Breast epithelium (tissue), 4 donors: ENCODE measurements around the gene ZNF142. TPM values are rescaled to one million over a fixed set of nuclear protein-coding genes. Genes with fewer than 3 reads are reported as not detected.

Source experiments
- DNase-seq, 2 donors: peaks; one replicate each; pipeline ENCODE4 v3.0.0-alpha.2; 2019; ENCODE audit warnings: low spot score in 2 of 2
- H3K27ac ChIP-seq, 2 donors: fragments of 200-600 bp; sonication (generic) in 1 of 2; one replicate each; pipeline ENCODE4 v1.5.1; 2016 to 2019; ENCODE audit warnings: mild to moderate bottlenecking in 1 of 2
- H3K27me3 ChIP-seq, 2 donors: fragments of 200-600 bp; sonication (generic) in 1 of 2; one replicate each; pipeline versions ENCODE4 v1.5.1 to v1.6.0; 2017 to 2019; ENCODE audit warnings: control low read depth in 1 of 2, mild to moderate bottlenecking in 1 of 2
- H3K36me3 ChIP-seq: fragments of 200-600 bp; one replicate; pipeline ENCODE4 v1.5.1; 2019
- H3K4me1 ChIP-seq, 2 donors: fragments of 200-600 bp; sonication (generic); one replicate each; pipeline ENCODE4 v1.5.1; 2016 to 2019; ENCODE audit warnings: control low read depth in 1 of 2
- H3K4me3 ChIP-seq, 3 donors: fragments of 200-600 bp; sonication (generic); 1 replicate in 2 of 3; 2 replicates in 1 of 3; pipeline ENCODE4 v1.5.1; 2016 to 2019; ENCODE audit warnings: mild to moderate bottlenecking in 3 of 3, moderate library complexity in 2 of 3
- H3K9me3 ChIP-seq, 2 donors: fragments of 200-600 bp; sonication (generic) in 1 of 2; one replicate each; pipeline ENCODE4 v1.5.1; 2016 to 2019; ENCODE audit warnings: control low read depth in 1 of 2
- POLR2A ChIP-seq: fragments of 450-650 bp; IDR thresholded peaks from one replicate; pipeline ENCODE4 v1.6.1; 2016; ENCODE audit warnings: antibody characterized with exemption, mild to moderate bottlenecking, moderate library complexity
- POLR2AphosphoS5 ChIP-seq, 3 donors: sonication (generic); formaldehyde crosslinking; IDR thresholded peaks; one replicate each; pipeline ENCODE4 v1.6.1; 2017; ENCODE audit warnings: antibody characterized with exemption in 3 of 3
- intact Hi-C: fragments of 100-400 bp; cut with DNase I; formaldehyde crosslinking; loops from one replicate; pipeline ENCODE4 v1.15.1; 2023; ENCODE audit warnings: low total_unique reads
- total RNA-seq, 3 donors: library from RNA; depleted of rRNA; stranded (reverse); fragments of >200 nt; gene quantifications; one replicate each; pipeline ENCODE4 v1.1.0, GENCODE V29; 2016
- TF ChIP-seq, protein P1 (sequence below), 3 donors: fragments of 450-650 bp; IDR thresholded peaks; one replicate each; pipeline ENCODE4 v1.5.1; 2016 to 2017; ENCODE audit warnings: antibody characterized with exemption in 3 of 3, mild to moderate bottlenecking in 3 of 3, moderate library complexity in 3 of 3

ZNF142 gene, protein sequence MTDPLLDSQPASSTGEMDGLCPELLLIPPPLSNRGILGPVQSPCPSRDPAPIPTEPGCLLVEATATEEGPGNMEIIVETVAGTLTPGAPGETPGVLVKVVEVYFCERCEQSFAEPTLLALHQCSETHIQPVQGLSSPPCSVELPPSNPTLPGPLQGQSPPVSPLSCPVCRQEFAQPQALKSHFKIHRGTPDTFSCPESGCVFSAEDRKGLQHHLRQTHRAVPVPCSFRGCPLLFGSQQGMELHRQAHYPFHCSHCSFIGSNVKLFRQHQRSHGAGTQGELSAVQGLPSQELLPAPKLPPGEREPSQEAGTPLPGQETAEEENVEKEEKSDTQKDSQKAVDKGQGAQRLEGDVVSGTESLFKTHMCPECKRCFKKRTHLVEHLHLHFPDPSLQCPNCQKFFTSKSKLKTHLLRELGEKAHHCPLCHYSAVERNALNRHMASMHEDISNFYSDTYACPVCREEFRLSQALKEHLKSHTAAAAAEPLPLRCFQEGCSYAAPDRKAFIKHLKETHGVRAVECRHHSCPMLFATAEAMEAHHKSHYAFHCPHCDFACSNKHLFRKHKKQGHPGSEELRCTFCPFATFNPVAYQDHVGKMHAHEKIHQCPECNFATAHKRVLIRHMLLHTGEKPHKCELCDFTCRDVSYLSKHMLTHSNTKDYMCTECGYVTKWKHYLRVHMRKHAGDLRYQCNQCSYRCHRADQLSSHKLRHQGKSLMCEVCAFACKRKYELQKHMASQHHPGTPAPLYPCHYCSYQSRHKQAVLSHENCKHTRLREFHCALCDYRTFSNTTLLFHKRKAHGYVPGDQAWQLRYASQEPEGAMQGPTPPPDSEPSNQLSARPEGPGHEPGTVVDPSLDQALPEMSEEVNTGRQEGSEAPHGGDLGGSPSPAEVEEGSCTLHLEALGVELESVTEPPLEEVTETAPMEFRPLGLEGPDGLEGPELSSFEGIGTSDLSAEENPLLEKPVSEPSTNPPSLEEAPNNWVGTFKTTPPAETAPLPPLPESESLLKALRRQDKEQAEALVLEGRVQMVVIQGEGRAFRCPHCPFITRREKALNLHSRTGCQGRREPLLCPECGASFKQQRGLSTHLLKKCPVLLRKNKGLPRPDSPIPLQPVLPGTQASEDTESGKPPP (N-terminal part only)
- 10 to 100 TPM; 12.0 to 16.0 (median 15.4) TPM for total RNA-seq

GRCh38 chr2:218659258-218659987 is at the start of gene ZNF142, which contains the start of gene BCS1L:
TSS of gene ZNF142 (minus strand) at chr2:218659623. CDS start at chr2:218656429, 3,194 bp downstream.
TSS of gene BCS1L (plus strand) at chr2:218659683. CDS start at chr2:218660988, 1,305 bp downstream.
- peak; percentile 83 to 90 for DNase-seq
- peak within 1 kb of the TSS; percentile 73 to 80 for H3K27ac ChIP-seq
- no peaks in the 10 kb centered on the region for H3K9me3 ChIP-seq
- no peaks in the 10 kb centered on the region for H3K27me3 ChIP-seq
- peaks cover 7% of the 10 kb centered on the region for H3K36me3 ChIP-seq
- intact Hi-C loops, result no loop called here
- no peak for TF ChIP-seq POLR2AphosphoS5 (IDR thresholded peaks at IDR 0.05)
- TF ChIP-seq, protein P1, sequence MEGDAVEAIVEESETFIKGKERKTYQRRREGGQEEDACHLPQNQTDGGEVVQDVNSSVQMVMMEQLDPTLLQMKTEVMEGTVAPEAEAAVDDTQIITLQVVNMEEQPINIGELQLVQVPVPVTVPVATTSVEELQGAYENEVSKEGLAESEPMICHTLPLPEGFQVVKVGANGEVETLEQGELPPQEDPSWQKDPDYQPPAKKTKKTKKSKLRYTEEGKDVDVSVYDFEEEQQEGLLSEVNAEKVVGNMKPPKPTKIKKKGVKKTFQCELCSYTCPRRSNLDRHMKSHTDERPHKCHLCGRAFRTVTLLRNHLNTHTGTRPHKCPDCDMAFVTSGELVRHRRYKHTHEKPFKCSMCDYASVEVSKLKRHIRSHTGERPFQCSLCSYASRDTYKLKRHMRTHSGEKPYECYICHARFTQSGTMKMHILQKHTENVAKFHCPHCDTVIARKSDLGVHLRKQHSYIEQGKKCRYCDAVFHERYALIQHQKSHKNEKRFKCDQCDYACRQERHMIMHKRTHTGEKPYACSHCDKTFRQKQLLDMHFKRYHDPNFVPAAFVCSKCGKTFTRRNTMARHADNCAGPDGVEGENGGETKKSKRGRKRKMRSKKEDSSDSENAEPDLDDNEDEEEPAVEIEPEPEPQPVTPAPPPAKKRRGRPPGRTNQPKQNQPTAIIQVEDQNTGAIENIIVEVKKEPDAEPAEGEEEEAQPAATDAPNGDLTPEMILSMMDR (IDR thresholded peaks at IDR 0.05), result no peak
- no peak for TF ChIP-seq POLR2A
- peaks cover 0 to 7% of the 10 kb centered on the region in 2 donors for H3K4me1 ChIP-seq
- H3K4me3 ChIP-seq, result peak within 1 kb of the TSS; percentile 75 to 86 (median 83)

GRCh38 chr2:218708086-218708485 is 48.7 kb upstream of the ZNF142 start:
- TF ChIP-seq POLR2AphosphoS5 (IDR thresholded peaks at IDR 0.05), result no peak
- TF ChIP-seq, protein P1 (IDR thresholded peaks at IDR 0.05), result no peak
- no peak for TF ChIP-seq POLR2A
- DNase-seq, result no peak
- Histone ChIP-seq H3K27me3 (no peaks in the 10 kb centered on the region), H3K27ac (no peak overlapping the region), H3K4me3 (no peak overlapping the region), H3K36me3 (no peaks in the 10 kb centered on the region), H3K4me1 (peaks cover 0 to 5% of the 10 kb centered on the region in 2 donors), H3K9me3 (no peaks in the 10 kb centered on the region)
- intact Hi-C loops, result loop anchor here (10.0 kb wide), 1 partner anchor 147 kb away; the partner anchor contains the start of gene WNT6

GRCh38 chr2:218703341-218703740 is 43.9 kb upstream of the ZNF142 start:
- intact Hi-C loops, result loop anchor here (10.0 kb wide), 1 partner anchor 151 kb away; the partner anchor contains the start of gene WNT6
- H3K9me3 ChIP-seq, result no peaks in the 10 kb centered on the region
- no peak for TF ChIP-seq POLR2AphosphoS5 (IDR thresholded peaks at IDR 0.05)
- TF ChIP-seq POLR2A, result no peak
- TF ChIP-seq, protein P1 (IDR thresholded peaks at IDR 0.05), result no peak
- no peak for DNase-seq
- no peaks in the 10 kb centered on the region for H3K4me1 ChIP-seq
- no peak overlapping the region for H3K27ac ChIP-seq
- no peak overlapping the region for H3K4me3 ChIP-seq
- H3K36me3 ChIP-seq, result no peaks in the 10 kb centered on the region
- H3K27me3 ChIP-seq, result no peaks in the 10 kb centered on the region

DNA sequence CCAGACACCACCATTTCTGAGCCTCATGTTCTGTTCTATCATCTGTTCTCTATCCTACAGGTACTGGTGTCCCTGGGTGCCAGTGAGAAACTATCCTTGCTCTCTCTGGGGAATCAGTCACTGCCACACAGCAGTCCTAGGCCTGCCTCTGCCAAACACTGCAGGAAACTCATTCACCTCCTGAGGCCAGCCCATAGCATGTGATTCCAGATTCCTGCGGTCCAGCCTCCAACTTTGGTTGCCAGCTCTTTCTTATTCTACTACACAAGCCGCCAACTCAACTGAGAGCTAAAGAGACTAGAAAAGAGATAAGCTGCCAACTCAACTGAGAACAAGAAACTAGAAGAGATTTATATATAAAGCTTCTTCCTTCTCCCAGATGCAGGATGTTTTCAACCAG is 42.4 kb upstream of the ZNF142 start:
- no peaks in the 10 kb centered on the region for H3K36me3 ChIP-seq
- peak overlapping the region; percentile 7 to 78 for H3K27ac ChIP-seq
- no peaks in the 10 kb centered on the region for H3K4me1 ChIP-seq
- no peaks in the 10 kb centered on the region for H3K9me3 ChIP-seq
- DNase-seq, result peak in 1 of 2 donors; percentile 82
- no peak overlapping the region for H3K4me3 ChIP-seq
- no peaks in the 10 kb centered on the region for H3K27me3 ChIP-seq
- TF ChIP-seq POLR2AphosphoS5 (IDR thresholded peaks at IDR 0.05) (no peak), POLR2A (no peak)
- TF ChIP-seq, protein P1 (IDR thresholded peaks at IDR 0.05), result no peak
- intact Hi-C loops, result loop anchor here (10.0 kb wide), 1 partner anchor 153 kb away; the partner anchor contains the start of gene WNT6
